Measurements from ENCODE around the gene PXMP2.

PXMP2 gene

DNA sequence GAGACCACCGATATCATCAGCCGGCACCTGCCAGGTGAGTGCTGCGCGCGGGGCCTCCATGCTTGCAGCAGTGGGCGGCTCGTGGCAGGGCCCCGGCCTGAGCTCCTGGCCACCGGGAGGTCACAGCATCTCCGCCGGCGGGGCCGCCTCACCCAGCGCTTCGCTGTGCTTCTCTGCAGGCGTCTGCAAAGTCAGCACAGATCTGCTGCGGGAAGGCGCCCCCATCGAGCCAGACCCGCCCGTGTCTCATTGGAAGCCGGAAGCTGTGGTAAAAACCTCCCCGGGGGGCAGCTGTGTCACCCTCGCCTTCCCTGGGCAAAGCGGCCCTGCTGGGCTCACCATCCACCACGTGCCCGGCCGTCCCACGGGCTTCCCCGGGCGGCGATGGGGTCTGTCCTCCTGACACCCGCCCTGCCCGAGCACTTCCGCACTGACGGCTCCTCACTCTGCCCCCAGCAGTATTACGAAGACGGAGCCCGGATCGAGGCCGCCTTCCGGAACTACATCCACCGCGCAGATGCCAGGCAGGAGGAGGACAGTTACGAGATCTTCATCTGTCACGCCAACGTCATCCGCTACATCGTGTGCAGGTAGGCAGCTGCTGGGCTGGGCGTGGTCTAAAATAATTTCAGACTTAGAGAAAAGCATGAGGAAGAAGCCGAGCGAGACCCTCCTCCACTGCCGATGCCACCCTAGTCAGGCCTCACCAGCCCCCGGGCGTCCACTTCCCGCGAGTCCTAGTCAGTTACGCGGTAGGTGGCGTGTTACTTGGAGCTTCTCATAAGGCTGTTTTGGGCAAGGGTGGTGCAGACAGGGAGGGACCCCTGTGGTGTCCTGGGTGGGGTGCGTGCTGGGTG lies 30.4 kb downstream of the PXMP2 start:
- peak in 1 of 2 experiments; percentile 22 for DNase-seq
- TF ChIP-seq GATA1 (IDR thresholded peaks at IDR 0.05; ENCODE audit: low read depth, low read length) = no peak
- TF ChIP-seq POLR2A (IDR thresholded peaks at IDR 0.05; ENCODE audit: low read length) = no peak

DNA sequence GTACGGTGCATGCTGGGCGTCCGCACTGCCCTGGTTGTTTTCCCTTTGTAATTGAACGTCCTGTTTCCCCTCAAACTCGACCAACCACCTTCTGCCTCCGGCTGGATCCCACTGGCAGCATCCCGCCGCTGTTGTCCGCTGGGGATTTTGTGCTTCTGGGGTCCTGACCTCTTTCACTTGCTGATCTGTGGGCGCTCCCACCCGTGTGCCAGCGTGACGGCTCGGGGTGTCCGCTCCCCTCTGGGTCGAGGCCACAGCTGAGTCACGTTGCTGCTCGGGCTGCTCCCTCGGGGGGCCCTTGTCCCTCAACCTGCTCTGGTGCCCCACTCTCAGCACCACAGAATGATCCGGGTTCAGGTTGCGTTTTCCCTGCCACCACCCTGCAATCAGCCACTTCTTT lies 31.3 kb downstream of the PXMP2 start:
- no peak for DNase-seq
- TF ChIP-seq POLR2A (IDR thresholded peaks at IDR 0.05; ENCODE audit: low read length) (no peak), GATA1 (IDR thresholded peaks at IDR 0.05; ENCODE audit: low read depth, low read length) (no peak)

DNA sequence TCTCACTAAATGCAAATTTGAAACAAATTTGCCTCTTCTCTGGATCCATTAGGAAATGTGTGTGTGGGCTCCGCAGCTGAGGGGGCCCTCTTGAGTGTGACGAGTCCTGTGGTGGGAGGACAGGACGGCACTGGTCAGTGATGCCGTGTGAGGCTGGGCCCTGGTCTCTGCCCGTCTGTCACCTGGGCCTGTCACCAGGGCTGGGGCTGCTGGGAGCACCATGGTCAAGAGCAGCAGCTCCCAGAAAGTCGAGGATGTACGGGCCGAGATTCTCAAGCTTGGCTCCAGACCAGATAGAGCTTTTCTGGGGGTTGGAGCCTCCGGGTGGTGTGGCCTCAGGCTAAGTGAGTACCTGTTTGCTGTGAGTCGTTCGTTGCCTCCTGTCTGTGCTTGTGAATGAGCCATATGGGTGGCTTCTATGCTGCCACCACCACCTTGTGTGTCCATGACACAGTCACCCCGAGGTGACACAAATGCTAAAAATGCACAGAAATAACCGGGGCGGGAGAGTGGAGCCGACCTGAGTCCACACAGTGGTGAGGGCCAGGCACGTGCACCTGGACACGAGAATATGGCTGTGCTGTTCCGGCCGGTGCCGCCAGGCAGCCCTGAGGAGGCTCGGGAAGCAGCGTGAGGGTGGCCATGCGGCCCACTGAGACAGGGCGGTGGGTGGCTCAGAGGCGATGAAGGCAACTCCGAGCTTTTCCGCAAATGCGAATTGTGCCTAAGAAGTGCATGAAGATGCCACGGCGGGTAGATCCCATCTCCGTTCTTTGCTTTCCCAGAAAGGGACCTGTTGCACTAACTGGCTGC lies 32.0 kb downstream of the PXMP2 start:
- TF ChIP-seq POLR2A (IDR thresholded peaks at IDR 0.05; ENCODE audit: low read length) = no peak
- no peak for TF ChIP-seq GATA1 (IDR thresholded peaks at IDR 0.05; ENCODE audit: low read depth, low read length)
- DNase-seq = no peak

DNA sequence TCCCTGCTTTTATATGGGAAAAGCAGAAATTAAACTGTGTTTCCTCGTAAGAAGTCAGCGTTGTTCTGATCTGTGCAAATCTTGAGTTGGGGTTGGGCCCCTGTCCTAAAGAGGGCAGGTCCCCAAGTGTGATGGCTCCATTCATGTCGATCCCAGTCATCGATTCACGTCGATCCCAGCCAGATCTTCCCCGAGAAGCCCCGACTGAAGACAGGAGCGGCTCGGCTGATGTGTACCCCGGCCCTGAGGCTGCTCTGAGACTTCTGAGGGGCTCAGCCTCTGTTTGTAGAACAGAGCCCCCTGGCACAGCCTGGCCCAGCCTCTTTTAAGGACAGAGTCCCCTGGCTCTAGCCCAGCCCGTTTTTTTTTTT lies 32.6 kb downstream of the PXMP2 start:
- DNase-seq = no peak
- TF ChIP-seq GATA1 (IDR thresholded peaks at IDR 0.05; ENCODE audit: low read depth, low read length) (no peak), POLR2A (IDR thresholded peaks at IDR 0.05; ENCODE audit: low read length) (no peak)

DNA sequence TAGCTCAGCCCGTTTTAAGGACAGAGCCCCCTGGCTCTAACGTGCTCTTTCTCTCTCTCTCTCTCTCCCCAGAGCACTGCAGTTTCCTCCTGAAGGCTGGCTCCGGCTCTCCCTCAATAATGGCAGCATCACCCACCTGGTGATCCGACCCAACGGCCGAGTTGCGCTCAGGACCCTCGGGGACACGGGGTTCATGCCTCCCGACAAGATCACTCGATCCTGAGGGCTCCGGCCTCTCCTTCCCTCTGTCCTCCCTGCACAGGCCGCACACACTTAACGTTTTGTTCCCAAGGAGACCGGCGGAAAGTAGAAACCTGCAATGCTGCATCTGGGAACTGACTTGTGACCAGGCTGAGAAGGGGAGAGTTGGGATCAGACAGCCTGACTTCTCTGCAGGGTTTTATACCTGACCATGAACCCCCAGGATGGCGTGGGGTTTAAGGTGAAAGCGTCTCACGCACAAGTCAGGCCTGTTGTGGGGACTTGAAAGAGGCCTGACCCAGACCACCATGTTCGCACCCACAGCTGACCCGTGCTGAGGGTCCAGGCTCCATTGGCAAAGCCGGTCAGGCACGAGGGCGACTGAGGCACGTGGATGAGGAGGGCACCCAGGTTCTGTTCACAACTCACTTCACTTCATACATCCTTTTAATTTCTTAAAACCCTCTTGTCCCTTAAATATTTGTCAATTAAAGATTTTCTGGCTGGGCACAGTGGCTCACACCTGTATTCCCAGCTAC lies 33.4 kb downstream of the PXMP2 start:
- DNase-seq = no peak
- TF ChIP-seq POLR2A (IDR thresholded peaks at IDR 0.05; ENCODE audit: low read length) (no peak), GATA1 (IDR thresholded peaks at IDR 0.05; ENCODE audit: low read depth, low read length) (no peak)

DNA sequence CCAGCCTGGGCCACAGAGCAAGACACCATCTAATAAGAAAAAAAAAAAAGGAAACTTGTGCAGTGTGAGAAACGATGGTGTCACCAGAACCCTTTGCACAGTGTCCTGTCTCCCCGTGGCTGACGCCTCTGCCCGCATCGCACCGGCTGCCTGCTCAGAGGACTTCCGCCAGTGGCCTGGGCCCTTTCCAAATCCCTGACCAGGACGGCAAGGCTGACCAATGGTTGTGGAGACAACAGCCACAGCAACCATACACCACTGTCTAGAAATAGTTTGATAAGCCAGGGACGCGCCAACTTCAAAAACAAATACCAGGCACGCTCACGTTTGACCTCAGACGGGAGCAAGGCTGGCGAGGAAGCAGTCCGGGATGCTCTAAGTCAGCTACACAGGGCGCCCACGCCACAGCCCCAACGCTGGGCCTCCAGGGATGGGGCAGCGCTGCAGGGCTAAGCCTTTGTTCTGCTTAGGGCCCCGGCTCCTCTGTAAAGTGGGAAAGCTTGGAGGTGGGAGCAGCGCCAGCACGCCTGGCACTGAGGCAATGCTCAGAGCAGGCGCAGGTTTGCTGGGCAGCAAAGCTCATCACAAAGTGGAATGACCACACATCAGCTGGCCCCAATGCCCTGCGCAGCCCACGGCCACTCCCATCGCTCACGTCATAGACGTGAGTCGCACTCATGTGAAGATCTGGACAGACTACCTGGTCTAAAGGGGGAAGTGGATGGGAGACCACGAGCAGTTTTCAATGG lies 35.8 kb downstream of the PXMP2 start:
- TF ChIP-seq GATA1 (IDR thresholded peaks at IDR 0.05; ENCODE audit: low read depth, low read length) = no peak
- TF ChIP-seq POLR2A (IDR thresholded peaks at IDR 0.05; ENCODE audit: low read length) = no peak
- peak in 1 of 2 experiments; percentile 38 for DNase-seq

DNA sequence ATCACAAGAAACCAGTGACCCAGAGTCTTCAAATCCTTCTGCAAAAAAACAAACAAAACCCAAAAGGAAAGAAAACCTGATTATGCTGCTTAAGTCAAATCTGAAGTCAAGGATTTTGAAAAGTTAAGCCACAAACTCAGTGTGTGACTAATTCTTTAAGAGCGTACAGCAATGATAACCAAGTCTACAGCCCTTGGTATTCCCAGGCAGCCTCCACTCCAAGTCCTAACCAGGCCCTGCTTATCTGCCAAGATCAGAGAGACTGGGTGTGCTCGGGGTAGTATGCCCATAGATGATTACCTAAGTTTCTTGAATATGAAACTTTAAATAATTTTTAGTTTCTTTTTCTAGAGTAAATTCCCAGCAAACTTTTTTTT lies 36.4 kb downstream of the PXMP2 start:
- TF ChIP-seq GATA1 (IDR thresholded peaks at IDR 0.05; ENCODE audit: low read depth, low read length) = no peak
- TF ChIP-seq POLR2A (IDR thresholded peaks at IDR 0.05; ENCODE audit: low read length) = no peak
- DNase-seq = peak; percentile 21 to 38

DNA sequence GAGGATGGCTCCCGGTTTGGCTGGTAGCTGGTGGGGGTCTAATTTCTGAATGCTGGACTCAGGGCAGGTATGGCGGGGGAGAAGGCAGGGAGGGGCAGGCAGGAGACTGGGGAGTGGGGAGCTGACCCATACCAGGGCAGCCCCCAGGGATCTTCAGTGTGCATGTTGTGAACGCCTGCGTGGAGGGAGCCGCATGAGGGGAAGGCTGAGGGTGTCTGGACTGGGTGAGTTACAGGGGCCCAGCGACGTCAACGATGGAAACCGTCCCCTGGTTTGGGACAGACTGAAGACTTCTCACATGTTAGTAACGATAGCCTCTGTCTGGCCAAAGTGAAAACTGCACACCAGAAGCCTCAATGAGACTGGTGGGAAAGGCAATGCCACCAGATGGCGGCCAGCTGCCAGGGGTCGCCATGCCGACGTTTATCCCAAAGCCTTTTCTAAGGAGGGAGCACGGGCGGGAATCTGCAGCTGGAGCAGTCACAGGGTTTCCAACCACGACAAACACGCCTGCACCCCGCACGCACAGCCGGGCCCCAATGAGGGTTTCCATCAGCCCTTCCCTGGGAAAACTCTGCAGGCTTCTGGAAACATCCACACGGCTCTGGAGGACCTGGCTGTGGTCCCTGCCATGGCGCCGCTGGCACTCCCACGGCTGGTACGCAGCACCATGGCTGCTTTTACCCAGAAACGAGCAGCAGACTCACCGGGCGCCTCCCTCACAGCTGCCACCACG lies 37.3 kb downstream of the PXMP2 start:
- TF ChIP-seq GATA1 (IDR thresholded peaks at IDR 0.05; ENCODE audit: low read depth, low read length) (no peak), POLR2A (IDR thresholded peaks at IDR 0.05; ENCODE audit: low read length) (no peak)

DNA sequence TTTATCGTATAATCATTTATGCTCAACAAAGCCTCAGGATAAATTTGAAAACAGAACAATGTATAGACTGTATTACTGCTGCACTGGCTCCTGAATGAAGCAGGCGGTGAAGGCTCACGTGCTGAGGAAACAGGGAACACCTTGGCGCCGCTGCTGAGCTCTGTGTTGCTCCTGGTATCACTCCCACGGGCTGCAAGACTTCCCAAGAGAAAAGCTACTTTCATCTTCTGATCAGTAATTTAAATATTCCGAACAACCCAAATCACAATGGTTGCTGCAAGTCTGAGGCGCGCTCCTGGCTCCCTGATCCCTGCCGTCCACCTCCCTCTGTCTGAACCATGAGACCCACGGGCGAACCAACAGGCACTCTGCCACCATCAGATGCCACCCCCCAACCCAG lies 39.0 kb downstream of the PXMP2 start:
- DNase-seq = no peak
- TF ChIP-seq GATA1 (IDR thresholded peaks at IDR 0.05; ENCODE audit: low read depth, low read length) = no peak
- TF ChIP-seq POLR2A (IDR thresholded peaks at IDR 0.05; ENCODE audit: low read length) = no peak

More for the DNA sequence above, 37.3 kb downstream of the PXMP2 start:
- no peak for DNase-seq

DNA sequence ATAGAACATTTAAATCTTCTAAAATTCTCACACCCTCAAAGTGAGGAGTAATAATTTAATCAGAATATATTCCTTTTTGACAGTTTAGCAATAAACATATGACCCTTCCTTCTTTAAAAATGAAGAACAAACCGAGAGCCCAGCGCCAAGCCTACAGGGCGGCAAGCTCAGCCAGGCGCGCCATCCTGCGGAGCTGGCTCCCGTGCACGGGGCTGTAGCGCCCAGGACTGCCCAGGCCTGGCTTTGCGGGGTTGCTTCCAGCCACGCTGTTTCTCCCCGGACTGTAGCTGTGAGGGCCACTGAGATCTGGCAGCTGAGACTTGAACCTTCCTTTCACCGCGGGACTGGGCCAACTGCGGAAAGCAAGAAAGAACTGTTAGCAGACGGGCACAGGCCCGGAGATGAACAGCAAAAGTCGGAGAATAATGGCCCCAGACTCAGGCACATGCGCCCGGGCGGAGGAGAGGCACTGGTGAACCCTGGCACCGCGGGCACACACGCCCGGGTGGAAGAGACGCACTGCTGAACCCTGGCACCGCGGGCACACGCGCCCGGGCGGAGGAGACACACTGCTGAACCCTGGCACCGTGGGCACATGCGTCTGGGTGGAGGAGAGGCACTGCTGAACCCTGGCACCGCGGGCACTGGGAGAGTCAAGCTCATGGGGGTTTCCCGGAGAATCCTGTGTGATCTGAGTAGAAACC lies 39.9 kb downstream of the PXMP2 start:
- TF ChIP-seq POLR2A (IDR thresholded peaks at IDR 0.05; ENCODE audit: low read length) (no peak), GATA1 (IDR thresholded peaks at IDR 0.05; ENCODE audit: low read depth, low read length) (no peak)
- DNase-seq = no peak

DNA sequence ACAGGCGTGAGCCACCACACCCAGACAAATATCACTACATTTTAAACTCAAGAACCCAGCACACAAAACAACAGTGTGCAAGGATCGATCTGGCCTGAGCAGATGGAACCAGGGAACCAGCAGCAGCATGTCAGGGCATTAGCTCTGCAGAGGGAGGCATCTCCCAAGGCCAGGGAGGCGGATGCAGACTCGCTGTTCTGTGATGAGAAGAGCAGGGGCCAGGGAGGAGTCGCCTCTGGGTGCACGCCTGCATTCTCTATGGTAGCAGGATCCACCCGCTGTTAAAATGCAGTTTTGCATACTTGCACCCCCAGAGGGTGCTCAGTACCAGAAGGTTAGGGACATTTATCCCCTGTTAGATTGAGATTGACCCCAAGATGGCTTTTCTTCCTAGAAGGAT lies 41.1 kb downstream of the PXMP2 start:
- no peak for DNase-seq
- TF ChIP-seq POLR2A (IDR thresholded peaks at IDR 0.05; ENCODE audit: low read length) = no peak
- no peak for TF ChIP-seq GATA1 (IDR thresholded peaks at IDR 0.05; ENCODE audit: low read depth, low read length)

Data from erythroblast (primary cell).